RWPE2 (cell line): ENCODE data around the gene ABCA7.

Experiments used
- ATAC-seq: fragments of 200-7000 bp; cut with Tn5 transposase; 3 replicates; pipeline ENCODE4 v1.9.1; 2021; ENCODE audit warnings: low read depth
- DNase-seq: peaks from one replicate; pipeline ENCODE4 v3.0.0-alpha.2; 2020; ENCODE audit warnings: low spot score
- H3K27ac ChIP-seq: fragments of 450-650 bp; 2 replicates; pipeline ENCODE4 v1.5.1; 2017; ENCODE audit warnings: mild to moderate bottlenecking; ENCODE audit not compliant: poor library complexity, severe bottlenecking
- H3K27me3 ChIP-seq: fragments of 250-450 bp; sonication (Bioruptor Pico); 2 replicates; pipeline ENCODE4 v1.5.1; 2021; ENCODE audit warnings: mild to moderate bottlenecking, moderate library complexity; ENCODE audit not compliant: insufficient read depth, poor library complexity, severe bottlenecking
- H3K36me3 ChIP-seq: fragments of 250-450 bp; sonication (Bioruptor Pico); 2 replicates; pipeline ENCODE4 v1.5.1; 2020; ENCODE audit warnings: low read depth, mild to moderate bottlenecking, moderate library complexity
- H3K4me1 ChIP-seq: fragments of 250-450 bp; sonication (Bioruptor Pico); 2 replicates; pipeline ENCODE4 v1.5.1; 2021; ENCODE audit warnings: mild to moderate bottlenecking, moderate library complexity; ENCODE audit not compliant: insufficient read depth, poor library complexity, severe bottlenecking
- H3K4me3 ChIP-seq: fragments of 250-450 bp; sonication (Bioruptor Pico); 2 replicates; pipeline ENCODE4 v1.5.1; 2021; ENCODE audit warnings: mild to moderate bottlenecking, moderate library complexity; ENCODE audit not compliant: severe bottlenecking
- H3K9me3 ChIP-seq: fragments of 250-450 bp; sonication (Bioruptor Pico); 2 replicates; pipeline ENCODE4 v1.5.1; 2021; ENCODE audit warnings: mild to moderate bottlenecking, moderate library complexity; ENCODE audit not compliant: severe bottlenecking
- CTCF ChIP-seq: fragments of 450-650 bp; IDR thresholded peaks from one replicate; pipeline ENCODE4 v1.5.1; 2017; ENCODE audit warnings: mild to moderate bottlenecking, moderate library complexity; ENCODE audit not compliant: poor library complexity, severe bottlenecking

The ABCA7 gene

GRCh38 chr19:1085676-1086442, 46.0 kb downstream of the ABCA7 start:
- peaks cover 3% of the 10 kb centered on the region for H3K4me1 ChIP-seq
- TF ChIP-seq CTCF, result no peak
- no peaks in the 10 kb centered on the region for H3K9me3 ChIP-seq
- H3K36me3 ChIP-seq, result peaks cover 24% of the 10 kb centered on the region
- ATAC-seq, result no peak
- H3K27ac ChIP-seq, result no peak overlapping the region
- peak; percentile 48 for DNase-seq
- no peak overlapping the region for H3K4me3 ChIP-seq
- H3K27me3 ChIP-seq, result no peaks in the 10 kb centered on the region

- Histone ChIP-seq H3K36me3 (peaks cover 29% of the 10 kb centered on the region), H3K4me1 (peaks cover 2% of the 10 kb centered on the region), H3K9me3 (no peaks in the 10 kb centered on the region), H3K4me3 (no peak overlapping the region), H3K27me3 (no peaks in the 10 kb centered on the region), H3K27ac (no peak overlapping the region)
- ATAC-seq, result no peak
- TF ChIP-seq CTCF, result no peak
- DNase-seq, result no peak
These were observed 46.7 kb downstream of the ABCA7 start for GRCh38 chr19:1086613-1087012.

GRCh38 chr19:1087813-1088415, 48.0 kb downstream of the ABCA7 start:
- Histone ChIP-seq H3K4me1 (no peaks in the 10 kb centered on the region), H3K36me3 (peaks cover 40% of the 10 kb centered on the region), H3K27ac (no peak overlapping the region), H3K9me3 (no peaks in the 10 kb centered on the region), H3K27me3 (no peaks in the 10 kb centered on the region), H3K4me3 (no peak overlapping the region)
- no peak for TF ChIP-seq CTCF
- ATAC-seq, result no peak
- no peak for DNase-seq

GRCh38 chr19:1088416-1089010, 48.6 kb downstream of the ABCA7 start:
- Histone ChIP-seq H3K36me3 (peaks cover 43% of the 10 kb centered on the region), H3K27me3 (no peaks in the 10 kb centered on the region), H3K4me1 (no peaks in the 10 kb centered on the region), H3K4me3 (no peak overlapping the region), H3K9me3 (no peaks in the 10 kb centered on the region), H3K27ac (no peak overlapping the region)
- DNase-seq (peak; percentile 45), ATAC-seq (no peak)
- TF ChIP-seq CTCF, result no peak
